Osteocyte (in vitro differentiated cells): Measurements from ENCODE around the gene CASTOR1. TPM values are rescaled to one million over a fixed set of nuclear protein-coding genes. Genes with fewer than 3 reads are reported as not detected.

Source experiments
- DNase-seq: peaks from one replicate; pipeline ENCODE4 v3.0.0; 2021; ENCODE audit warnings: mixed read lengths; ENCODE audit not compliant: unreplicated experiment; ENCODE audit errors: extremely low spot score
- H3K27ac Mint-ChIP-seq: one replicate; pipeline ENCODE4 v1.8.0; 2021; ENCODE audit warnings: mild to moderate bottlenecking, mixed read lengths; ENCODE audit not compliant: unreplicated experiment
- H3K27me3 Mint-ChIP-seq: one replicate; pipeline ENCODE4 v1.8.0; 2021; ENCODE audit warnings: mixed read lengths; ENCODE audit not compliant: unreplicated experiment
- H3K36me3 Mint-ChIP-seq: one replicate; pipeline ENCODE4 v1.8.0; 2021; ENCODE audit warnings: mixed read lengths; ENCODE audit not compliant: unreplicated experiment
- H3K4me1 Mint-ChIP-seq: one replicate; pipeline ENCODE4 v1.8.0; 2021; ENCODE audit warnings: mixed read lengths; ENCODE audit not compliant: unreplicated experiment
- H3K4me3 Mint-ChIP-seq: one replicate; pipeline ENCODE4 v1.8.0; 2021; ENCODE audit warnings: mild to moderate bottlenecking, moderate library complexity, mixed read lengths; ENCODE audit not compliant: unreplicated experiment
- H3K9me3 Mint-ChIP-seq: one replicate; pipeline ENCODE4 v1.8.0; 2021; ENCODE audit warnings: mixed read lengths; ENCODE audit not compliant: unreplicated experiment
- total RNA-seq: library from RNA; stranded (reverse); gene quantifications from 2 replicates; pipeline ENCODE4 v1.2.1, GENCODE V29; 2021
- TF ChIP-seq, protein P1 (sequence below): fragments of 200-600 bp; sonication (generic); IDR thresholded peaks from 2 replicates; pipeline ENCODE4 v1.5.0; 2021; ENCODE audit warnings: antibody characterized with exemption, mild to moderate bottlenecking, moderate library complexity

Gene CASTOR1
- total RNA-seq, 1 donor from 2014 or later = 12.2 TPM

DNA sequence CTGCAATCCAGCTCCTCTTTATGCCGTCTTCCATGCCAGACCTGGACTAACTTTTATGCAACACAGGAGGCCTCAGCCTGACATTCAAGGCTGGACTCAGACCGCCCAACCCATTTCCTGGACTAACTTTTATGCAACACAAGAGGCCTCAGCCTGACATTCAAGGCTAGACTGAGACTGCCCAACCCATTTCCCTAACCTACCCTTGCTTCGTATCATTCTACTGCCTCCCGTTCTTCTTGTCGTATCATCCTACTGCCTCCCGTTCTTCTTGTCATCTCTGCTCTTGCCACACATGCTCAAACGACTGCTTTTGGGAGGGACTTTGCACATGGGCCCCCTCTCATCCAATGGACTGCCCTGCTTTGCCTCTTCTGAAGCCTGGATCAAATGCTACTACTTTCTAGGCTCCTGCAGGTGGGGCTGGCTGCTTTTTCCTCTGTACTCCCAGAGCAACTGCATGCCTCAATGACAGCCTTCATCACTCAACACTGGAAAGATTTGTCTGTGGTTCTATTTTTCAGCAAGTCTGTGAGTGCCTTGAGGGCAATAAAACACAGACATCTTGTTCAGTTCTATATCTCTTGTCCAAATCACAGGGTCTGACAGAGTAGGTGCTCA is 29.6 kb upstream of the CASTOR1 start:
- H3K27me3 Mint-ChIP-seq = no peaks in the 10 kb centered on the region
- H3K4me1 Mint-ChIP-seq = peaks cover 14% of the 10 kb centered on the region
- TF ChIP-seq, protein P1, sequence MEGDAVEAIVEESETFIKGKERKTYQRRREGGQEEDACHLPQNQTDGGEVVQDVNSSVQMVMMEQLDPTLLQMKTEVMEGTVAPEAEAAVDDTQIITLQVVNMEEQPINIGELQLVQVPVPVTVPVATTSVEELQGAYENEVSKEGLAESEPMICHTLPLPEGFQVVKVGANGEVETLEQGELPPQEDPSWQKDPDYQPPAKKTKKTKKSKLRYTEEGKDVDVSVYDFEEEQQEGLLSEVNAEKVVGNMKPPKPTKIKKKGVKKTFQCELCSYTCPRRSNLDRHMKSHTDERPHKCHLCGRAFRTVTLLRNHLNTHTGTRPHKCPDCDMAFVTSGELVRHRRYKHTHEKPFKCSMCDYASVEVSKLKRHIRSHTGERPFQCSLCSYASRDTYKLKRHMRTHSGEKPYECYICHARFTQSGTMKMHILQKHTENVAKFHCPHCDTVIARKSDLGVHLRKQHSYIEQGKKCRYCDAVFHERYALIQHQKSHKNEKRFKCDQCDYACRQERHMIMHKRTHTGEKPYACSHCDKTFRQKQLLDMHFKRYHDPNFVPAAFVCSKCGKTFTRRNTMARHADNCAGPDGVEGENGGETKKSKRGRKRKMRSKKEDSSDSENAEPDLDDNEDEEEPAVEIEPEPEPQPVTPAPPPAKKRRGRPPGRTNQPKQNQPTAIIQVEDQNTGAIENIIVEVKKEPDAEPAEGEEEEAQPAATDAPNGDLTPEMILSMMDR = no peak
- DNase-seq = no peak
- no peak overlapping the region for H3K27ac Mint-ChIP-seq
- no peak overlapping the region for H3K4me3 Mint-ChIP-seq
- H3K36me3 Mint-ChIP-seq = peaks cover 2% of the 10 kb centered on the region
- H3K9me3 Mint-ChIP-seq = no peaks in the 10 kb centered on the region

DNA sequence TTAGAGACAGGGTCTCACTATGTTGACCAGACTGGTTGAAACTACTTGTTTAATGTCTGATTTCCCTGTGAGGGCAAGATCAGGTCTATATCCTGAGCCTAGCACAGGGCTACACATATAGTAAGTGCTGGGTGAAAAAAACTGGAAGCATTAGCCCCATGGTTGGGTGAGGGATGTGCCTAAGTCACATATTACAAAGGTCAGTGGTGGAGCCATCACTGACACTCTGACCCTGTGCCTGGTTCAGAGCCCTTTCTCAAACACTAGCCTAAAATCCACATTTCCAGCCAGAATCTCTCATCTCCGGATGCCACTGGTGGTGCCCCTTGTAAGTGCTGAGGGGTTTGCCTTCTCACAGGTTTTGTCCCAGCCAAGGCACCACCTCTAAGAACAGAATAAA is 28.5 kb upstream of the CASTOR1 start:
- no peak for DNase-seq
- TF ChIP-seq, protein P1 = no peak
- Mint-ChIP-seq H3K27me3 (no peaks in the 10 kb centered on the region), H3K27ac (no peak overlapping the region), H3K4me3 (no peak overlapping the region), H3K4me1 (peaks cover 18% of the 10 kb centered on the region), H3K36me3 (peaks cover 2% of the 10 kb centered on the region), H3K9me3 (no peaks in the 10 kb centered on the region)

DNA sequence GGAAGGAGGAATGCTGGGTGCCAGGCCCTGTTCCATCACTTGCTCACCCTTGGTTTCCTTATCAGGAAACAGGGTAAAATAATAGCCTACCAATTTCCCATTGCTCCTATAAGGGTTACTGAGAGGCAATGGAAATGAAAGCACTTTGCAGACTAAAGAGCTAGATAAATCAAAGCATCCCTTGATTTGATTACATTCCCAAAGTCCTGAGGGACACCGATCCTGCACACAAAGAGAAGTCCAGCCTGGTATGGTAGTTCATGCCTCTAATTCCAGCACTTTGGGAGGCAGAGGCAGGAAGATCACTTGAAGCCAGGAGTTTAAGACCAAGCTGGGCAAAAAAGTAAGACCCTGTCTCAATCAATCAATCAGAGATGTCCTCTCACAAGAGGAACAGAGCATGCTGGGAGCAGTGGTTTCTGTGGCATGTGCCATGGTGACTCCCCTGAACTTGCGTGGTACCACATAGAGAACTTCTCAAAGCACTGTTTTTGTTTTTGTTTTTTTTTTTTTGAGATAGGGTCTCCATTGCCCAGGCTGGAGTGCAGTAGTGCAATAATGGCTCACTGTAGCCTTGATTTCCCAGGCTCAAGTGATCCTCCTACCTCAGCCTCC is 26.8 kb upstream of the CASTOR1 start:
- Mint-ChIP-seq H3K36me3 (no peaks in the 10 kb centered on the region), H3K4me1 (peaks cover 31% of the 10 kb centered on the region), H3K27ac (no peak overlapping the region), H3K27me3 (no peaks in the 10 kb centered on the region), H3K4me3 (no peak overlapping the region), H3K9me3 (no peaks in the 10 kb centered on the region)
- TF ChIP-seq, protein P1 = no peak
- DNase-seq = no peak

DNA sequence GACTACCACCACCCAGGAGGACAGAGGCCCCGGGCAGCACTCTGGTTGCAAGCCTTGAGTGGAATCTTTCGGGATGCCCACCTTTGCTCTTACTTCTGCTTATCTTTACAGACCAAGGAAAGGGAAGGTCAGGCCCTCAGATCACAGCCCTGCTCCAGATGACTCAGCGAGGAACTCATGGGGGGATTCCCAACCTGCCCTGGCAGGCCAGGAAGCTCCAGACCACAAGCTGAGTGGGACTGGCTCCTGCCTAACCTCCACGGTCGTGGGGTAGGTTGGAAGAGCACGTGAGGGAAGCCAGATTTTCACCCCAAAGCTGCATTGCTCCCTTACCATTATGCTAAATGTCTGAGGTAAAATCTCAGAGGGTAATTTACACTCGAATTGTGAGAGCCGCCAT is 25.6 kb upstream of the CASTOR1 start:
- DNase-seq = no peak

More for the DNA sequence above, 25.6 kb upstream of the CASTOR1 start:
- TF ChIP-seq, protein P1 = no peak
- Mint-ChIP-seq H3K4me3 (no peak overlapping the region), H3K27ac (no peak overlapping the region), H3K9me3 (no peaks in the 10 kb centered on the region), H3K27me3 (no peaks in the 10 kb centered on the region), H3K4me1 (peaks cover 36% of the 10 kb centered on the region), H3K36me3 (no peaks in the 10 kb centered on the region)
